Kasumi-1 (cell line): ENCODE data around the gene HAVCR1.
"Not testable (repeated sequence)": the region's sequence is repeated elsewhere in the genome, so short reads cannot be mapped to it uniquely, and the experiment has no call there.

Experiments used
- DNase-seq, 2 experiments: peaks; one replicate each; lab custom pipeline; 2025; lab: John Stamatoyannopoulos, UW

Gene HAVCR1

GRCh38 chr5:157059093-157059539 is at the start of gene HAVCR1:
Gene HAVCR1 (minus strand): TSS chr5:157059116. CDS start chr5:157057943, 1,173 bp downstream.
- no peak for DNase-seq

- DNase-seq, result no peak
Measured at GRCh38 chr5:157107508-157107907, 48.6 kb upstream of the HAVCR1 start.

GRCh38 chr5:157106630-157107461 is 47.9 kb upstream of the HAVCR1 start:
- peak; percentile 27 to 48 for DNase-seq

- peak; percentile 21 to 46 for DNase-seq
Measured at GRCh38 chr5:157100140-157100679, 41.3 kb upstream of the HAVCR1 start.

- DNase-seq, result no peak
Measured at GRCh38 chr5:157088342-157088990, 29.6 kb upstream of the HAVCR1 start.

GRCh38 chr5:157086751-157087359 is 27.9 kb upstream of the HAVCR1 start:
- DNase-seq, result no peak

GRCh38 chr5:157085930-157086329 is 27.0 kb upstream of the HAVCR1 start:
- no peak for DNase-seq

- DNase-seq, result no peak
Measured at GRCh38 chr5:157080286-157080685, 21.4 kb upstream of the HAVCR1 start.

GRCh38 chr5:157076558-157076957 is 17.6 kb upstream of the HAVCR1 start:
- no peak for DNase-seq

- DNase-seq, result no peak
Measured at GRCh38 chr5:157072508-157072907, 13.6 kb upstream of the HAVCR1 start.

- no peak for DNase-seq
Measured at GRCh38 chr5:157069949-157070348, 11.0 kb upstream of the HAVCR1 start.

GRCh38 chr5:157068785-157069184 is 9.9 kb upstream of the HAVCR1 start:
- no peak for DNase-seq

GRCh38 chr5:157068339-157068738 is 9.4 kb upstream of the HAVCR1 start:
- no peak for DNase-seq

- DNase-seq, result no peak
Measured at GRCh38 chr5:157067005-157067404, 8.1 kb upstream of the HAVCR1 start.

- DNase-seq, result no peak
Measured at GRCh38 chr5:157066080-157066479, 7.2 kb upstream of the HAVCR1 start.

- no peak for DNase-seq
Measured at GRCh38 chr5:157063776-157064430, 5.0 kb upstream of the HAVCR1 start.

GRCh38 chr5:157059891-157060290 is 975 bp upstream of the HAVCR1 start:
- no peak for DNase-seq

GRCh38 chr5:157057459-157058370 is 1.2 kb downstream of the HAVCR1 start:
- no peak for DNase-seq

GRCh38 chr5:157056848-157057247 is 2.1 kb downstream of the HAVCR1 start:
- DNase-seq, result not testable (repeated sequence)

GRCh38 chr5:157051604-157052245 is 7.2 kb downstream of the HAVCR1 start:
- DNase-seq, result no peak
